HL-60 (cell line): Measurements from ENCODE around the gene CFAP61.

Experiments used
- POLR2AphosphoS5 ChIP-seq: IDR thresholded peaks from 2 replicates; pipeline ENCODE4 v1.6.1; 2012; ENCODE audit warnings: low read depth
- TF ChIP-seq, protein P1 (sequence below): IDR thresholded peaks from one replicate; pipeline ENCODE4 v1.5.1; 2011; ENCODE audit warnings: low read length, control low read depth, inconsistent platforms; ENCODE audit not compliant: insufficient read depth
- TF ChIP-seq, protein P2 (sequence below): IDR thresholded peaks from 2 replicates; pipeline ENCODE4 v1.6.1; 2012; ENCODE audit warnings: low read depth; ENCODE audit not compliant: insufficient replicate concordance

DNA sequence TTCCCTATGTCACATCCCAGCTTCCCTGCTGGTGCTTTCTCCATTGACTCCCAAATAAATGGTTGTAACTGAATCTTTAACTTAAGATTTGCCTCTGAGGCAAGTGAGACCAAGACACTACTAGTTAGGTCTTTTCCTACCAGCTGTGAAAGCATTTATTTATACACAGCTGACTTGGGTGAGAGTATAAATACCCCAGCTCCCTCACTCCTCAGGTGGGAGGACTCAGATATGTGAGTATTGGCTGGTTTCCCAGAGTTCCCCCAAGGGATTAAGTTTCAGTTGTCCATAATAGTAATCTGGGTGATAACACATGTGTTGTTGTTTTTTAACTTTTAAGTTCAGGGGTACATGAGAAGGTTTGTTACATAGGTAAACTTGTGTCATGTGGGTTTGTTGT, 49.8 kb downstream of the CFAP61 start:
- TF ChIP-seq, protein P1, sequence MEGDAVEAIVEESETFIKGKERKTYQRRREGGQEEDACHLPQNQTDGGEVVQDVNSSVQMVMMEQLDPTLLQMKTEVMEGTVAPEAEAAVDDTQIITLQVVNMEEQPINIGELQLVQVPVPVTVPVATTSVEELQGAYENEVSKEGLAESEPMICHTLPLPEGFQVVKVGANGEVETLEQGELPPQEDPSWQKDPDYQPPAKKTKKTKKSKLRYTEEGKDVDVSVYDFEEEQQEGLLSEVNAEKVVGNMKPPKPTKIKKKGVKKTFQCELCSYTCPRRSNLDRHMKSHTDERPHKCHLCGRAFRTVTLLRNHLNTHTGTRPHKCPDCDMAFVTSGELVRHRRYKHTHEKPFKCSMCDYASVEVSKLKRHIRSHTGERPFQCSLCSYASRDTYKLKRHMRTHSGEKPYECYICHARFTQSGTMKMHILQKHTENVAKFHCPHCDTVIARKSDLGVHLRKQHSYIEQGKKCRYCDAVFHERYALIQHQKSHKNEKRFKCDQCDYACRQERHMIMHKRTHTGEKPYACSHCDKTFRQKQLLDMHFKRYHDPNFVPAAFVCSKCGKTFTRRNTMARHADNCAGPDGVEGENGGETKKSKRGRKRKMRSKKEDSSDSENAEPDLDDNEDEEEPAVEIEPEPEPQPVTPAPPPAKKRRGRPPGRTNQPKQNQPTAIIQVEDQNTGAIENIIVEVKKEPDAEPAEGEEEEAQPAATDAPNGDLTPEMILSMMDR: no peak
- TF ChIP-seq POLR2AphosphoS5: no peak
- TF ChIP-seq, protein P2, sequence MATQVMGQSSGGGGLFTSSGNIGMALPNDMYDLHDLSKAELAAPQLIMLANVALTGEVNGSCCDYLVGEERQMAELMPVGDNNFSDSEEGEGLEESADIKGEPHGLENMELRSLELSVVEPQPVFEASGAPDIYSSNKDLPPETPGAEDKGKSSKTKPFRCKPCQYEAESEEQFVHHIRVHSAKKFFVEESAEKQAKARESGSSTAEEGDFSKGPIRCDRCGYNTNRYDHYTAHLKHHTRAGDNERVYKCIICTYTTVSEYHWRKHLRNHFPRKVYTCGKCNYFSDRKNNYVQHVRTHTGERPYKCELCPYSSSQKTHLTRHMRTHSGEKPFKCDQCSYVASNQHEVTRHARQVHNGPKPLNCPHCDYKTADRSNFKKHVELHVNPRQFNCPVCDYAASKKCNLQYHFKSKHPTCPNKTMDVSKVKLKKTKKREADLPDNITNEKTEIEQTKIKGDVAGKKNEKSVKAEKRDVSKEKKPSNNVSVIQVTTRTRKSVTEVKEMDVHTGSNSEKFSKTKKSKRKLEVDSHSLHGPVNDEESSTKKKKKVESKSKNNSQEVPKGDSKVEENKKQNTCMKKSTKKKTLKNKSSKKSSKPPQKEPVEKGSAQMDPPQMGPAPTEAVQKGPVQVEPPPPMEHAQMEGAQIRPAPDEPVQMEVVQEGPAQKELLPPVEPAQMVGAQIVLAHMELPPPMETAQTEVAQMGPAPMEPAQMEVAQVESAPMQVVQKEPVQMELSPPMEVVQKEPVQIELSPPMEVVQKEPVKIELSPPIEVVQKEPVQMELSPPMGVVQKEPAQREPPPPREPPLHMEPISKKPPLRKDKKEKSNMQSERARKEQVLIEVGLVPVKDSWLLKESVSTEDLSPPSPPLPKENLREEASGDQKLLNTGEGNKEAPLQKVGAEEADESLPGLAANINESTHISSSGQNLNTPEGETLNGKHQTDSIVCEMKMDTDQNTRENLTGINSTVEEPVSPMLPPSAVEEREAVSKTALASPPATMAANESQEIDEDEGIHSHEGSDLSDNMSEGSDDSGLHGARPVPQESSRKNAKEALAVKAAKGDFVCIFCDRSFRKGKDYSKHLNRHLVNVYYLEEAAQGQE: no peak
